HG03280 (cell line): ENCODE results near the gene EHD3.

Experiments
- ATAC-seq: cut with Tn5 transposase; IDR thresholded peaks from one replicate; pipeline ENCODE4 v1.9.1; 2021; ENCODE audit warnings: mild to moderate bottlenecking, moderate library complexity; ENCODE audit not compliant: unreplicated experiment

EHD3 gene

DNA sequence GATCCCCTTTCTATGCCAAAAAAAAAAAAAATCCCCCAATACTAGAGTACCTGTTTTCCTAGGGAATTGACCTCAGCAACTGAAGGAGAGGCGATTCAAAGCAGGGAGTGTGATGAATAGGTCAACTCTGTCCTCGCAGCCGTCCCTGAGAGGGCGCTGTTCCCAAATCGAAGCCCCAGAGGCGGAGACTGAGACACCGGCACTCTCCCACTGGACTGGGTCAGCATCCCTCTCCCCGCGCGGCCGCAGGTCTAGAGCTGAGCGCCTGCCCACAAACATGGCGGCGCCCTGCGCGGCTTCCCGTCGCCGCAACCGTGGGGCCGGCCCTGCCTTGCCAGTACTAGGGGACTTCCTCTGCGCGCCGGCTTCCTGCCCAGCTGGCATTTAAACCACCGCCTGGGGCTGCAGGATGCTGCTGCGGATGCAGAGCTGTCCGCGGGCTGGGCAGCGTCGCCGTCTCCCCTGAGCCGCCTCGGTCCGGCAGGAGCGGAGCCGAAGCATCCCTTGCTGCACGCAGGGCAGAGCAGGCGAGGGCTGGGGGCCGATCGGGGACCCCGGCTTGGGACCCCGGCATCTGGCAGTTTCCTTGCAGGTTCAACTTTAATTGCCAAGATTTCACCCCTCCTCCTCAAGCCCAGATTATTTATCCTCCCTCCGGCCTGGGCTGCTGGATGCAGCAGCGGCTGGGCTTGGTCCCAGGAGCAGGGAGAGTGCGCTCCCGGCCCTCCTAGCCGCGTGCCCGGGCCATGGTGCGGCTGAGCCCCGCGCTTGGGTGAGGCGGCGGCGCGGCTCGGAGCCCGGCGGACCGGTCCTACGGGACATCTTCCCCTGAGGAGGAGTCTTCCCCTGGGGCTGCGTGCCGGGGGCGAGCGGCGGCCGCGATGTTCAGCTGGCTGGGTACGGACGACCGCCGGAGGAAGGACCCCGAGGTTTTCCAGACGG lies at the start of gene EHD3:
EHD3 (plus strand) TSS at position 412 of the 942 bp plus-strand sequence; CDS start at position 882, 470 bp downstream.
- ATAC-seq, result peak; percentile 99

DNA sequence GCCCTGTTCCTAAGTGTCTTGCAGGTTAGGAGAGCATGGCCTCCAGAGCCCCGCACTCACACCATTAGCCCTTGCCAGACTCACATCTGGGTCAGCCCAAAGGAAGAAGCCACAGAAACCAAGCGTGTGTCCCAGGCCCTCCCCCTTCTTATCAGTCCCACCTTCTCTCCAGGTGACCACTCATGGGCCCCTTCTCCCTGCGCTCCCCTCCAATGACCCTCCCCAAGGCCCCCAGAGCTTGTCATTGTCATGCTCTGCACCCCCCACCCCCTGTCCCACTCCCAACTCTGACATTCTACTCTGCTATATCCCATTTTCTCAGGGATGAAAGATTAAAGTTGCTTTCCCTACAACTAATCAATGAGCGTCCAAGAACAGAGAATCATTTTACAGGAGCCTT lies 46.8 kb upstream of the EHD3 start:
- no peak for ATAC-seq

DNA sequence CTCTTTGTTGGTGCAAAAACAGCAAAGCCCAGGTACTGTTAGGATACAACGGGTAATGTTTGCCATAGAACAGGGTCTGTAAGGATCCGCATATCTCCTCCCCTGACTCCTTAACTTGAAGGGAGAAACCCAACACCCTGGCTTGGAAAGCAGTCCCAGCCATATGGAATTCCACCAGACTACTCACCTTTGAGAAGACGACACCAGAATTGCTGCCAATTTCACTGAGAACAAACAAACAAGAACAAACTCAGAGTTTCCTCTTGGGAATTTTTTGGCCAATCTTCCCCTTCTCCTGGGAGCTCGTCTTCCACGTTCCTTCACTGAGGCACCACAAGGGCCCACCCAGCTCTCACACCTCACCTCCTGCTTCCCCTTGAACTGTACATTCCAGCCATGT lies 45.8 kb upstream of the EHD3 start:
- no peak for ATAC-seq

DNA sequence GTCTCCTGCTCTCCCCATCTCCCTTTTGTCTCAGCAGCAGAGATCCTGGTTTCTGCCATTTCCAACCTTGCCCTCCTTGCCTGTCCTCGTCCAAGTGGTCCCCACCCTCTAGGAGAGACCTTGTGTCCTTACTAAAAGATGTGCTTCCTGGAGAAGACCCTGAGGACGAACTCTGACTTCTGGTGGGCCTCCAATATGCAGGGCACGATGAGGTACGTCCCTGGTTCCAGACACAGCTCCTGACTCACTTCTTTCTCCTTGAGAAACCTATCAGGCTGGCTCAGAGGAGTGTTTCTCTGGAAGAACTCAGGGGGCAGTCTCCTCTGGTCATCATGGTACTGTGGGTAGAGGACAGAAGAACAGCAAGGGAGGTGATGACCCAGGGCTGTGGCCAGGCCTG lies 44.8 kb upstream of the EHD3 start:
- no peak for ATAC-seq

DNA sequence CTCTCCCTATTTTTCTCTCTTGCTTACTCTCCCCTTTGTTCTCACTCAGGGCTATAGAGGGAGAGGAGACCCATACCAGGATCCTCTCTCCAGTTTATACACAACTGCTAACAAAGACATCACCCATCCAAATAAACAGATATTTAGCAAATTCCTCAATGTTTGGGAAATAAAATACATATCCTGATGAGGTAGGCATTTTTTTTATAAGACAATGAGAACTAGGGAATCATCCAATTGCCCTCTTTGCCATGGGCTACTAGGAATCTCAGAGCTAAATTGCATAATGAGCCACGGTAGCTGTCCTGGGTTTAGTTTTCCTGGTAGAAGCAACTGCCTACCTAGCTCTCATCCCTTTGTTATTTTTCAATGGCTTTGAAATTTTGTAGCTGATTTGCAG lies 43.8 kb upstream of the EHD3 start:
- ATAC-seq, result no peak

DNA sequence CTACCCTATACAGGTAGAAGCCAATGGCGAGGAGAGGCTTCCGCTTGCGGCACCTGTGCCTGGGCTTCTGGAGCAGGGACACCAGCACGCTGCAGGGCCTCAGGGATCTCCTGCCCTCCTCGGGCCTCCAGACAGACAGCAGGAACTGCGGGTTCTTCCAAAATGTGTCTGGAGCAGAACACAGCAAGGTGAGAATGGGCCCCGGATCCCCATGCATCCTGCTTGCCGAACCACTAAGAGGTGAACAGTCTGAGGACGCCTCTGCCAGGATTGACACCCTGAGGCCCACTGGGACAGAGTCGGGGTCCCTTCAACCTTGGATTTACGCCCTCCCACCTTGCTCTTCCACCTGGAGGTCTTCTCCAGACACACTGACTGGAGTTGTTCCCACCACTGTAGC lies 42.0 kb upstream of the EHD3 start:
- ATAC-seq, result no peak

DNA sequence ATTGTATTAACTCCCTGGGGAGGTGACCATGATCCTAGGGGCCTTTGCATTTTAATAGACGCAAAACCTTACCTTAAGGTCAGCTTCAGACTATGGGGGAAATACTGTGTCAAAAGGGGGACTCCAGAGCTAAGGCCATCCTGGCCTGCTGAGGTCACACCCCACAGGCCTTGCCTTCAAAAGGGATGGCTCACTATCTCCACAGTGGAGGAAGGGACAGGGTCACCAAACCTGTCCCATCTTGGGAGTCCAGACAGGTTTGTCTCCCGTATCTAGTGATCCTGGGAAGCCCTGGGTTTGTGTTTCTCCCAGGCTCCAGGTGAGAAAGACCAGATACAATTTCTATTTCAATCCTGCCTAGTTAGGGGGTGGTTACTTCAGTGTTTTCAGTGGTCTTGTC lies 41.6 kb upstream of the EHD3 start:
- ATAC-seq, result no peak

DNA sequence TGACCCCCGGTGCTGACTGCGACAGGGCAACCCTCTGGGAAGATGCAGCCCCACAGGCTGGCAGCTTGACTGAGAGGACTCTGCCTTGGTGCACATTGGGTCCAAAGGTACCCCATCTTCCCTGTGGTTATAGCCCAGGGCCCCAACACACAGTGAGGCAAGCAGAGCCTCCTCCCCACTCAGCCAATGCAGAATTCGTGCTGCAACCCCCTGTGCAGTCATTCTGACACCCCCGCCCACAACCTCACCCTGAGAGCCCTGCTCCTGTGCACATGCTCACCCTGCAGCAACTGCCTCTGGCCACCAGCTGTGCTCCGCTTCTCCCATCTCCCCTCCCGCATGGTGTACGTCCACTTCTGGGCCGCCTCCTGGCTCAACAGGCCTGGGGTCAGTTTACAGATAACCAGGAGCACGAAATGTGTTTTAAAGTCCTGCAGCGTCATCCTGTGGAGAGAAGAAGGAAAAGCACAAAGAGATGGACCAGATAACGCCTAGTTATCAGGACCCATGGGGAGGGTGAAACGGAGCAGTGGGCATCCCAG lies 41.0 kb upstream of the EHD3 start:
- no peak for ATAC-seq

DNA sequence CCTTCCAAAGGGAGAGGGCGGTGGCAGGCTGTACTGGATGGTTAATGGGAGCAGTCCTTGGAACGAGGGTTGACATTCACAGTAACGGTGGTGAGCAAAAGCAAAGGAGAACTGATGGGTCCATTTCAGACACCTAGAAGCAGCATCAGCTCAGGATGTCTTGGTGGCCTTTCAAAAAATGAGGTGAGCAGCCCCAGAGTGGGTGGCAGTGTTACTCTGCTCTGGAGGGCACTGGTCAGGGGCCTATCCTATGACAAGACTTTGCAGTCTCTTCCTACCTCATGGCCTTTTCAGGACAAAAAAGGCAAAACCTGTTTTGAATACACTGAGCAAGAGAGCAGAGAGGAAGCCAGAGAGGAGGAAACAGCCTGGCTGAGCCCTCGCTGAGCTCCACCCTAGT lies 40.1 kb upstream of the EHD3 start:
- ATAC-seq, result no peak

DNA sequence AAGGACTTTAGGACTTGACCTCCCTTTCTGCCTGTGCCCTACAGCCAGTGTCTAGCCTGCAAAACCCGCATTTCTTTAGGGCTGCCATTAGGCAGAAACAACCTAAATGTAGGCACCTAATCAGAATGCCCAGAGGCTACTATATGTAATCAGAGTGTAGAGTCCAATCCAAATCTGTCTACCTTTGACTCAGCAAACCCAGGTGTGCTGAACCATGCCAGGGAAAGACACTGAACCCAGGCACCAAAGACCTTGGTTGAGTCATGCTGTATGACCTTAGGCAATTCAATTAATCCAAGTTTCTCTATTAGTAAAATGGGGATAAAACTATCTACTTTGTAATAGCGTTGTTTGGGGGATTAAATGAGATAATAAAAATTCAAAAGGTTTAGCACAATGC lies 37.3 kb upstream of the EHD3 start:
- no peak for ATAC-seq

DNA sequence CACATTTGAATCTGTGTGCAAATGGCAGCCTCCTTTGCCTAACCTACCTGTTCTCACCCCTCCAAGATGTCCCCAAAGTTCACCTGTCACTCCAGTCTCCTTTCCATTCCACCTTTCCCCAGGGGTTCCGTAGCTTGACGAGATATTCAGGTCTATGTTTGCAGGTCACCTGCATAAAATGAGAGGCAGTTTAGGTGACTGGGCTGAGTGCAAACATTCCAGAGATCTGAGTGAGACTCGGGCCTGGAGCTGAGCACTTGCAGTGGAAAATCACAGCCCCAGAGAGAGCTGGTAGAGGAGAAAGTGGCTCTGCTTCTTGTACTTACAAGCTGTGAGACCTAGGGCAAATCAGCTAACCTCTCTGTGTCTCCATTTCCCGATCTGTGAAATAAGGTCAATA lies 36.8 kb upstream of the EHD3 start:
- ATAC-seq, result no peak

DNA sequence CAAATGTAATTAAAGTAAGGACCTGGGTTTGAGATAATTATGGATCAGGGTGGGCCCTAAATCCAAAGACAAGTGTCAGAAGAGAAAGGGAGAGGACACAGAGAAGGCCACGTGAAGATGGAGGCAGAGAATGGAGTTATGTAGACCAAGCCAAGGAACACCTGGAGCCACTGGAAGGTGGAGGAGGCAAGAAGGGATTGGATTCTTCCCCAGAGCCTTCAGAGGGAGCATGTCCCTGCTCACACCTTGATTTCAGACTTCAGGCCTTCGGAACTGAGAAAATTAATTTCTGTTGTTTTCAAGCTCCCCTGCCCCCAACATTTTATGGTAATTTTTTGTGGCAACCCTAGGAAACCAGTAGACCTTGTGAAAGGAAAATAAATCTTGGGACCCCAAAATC lies 36.3 kb upstream of the EHD3 start:
- ATAC-seq, result no peak

DNA sequence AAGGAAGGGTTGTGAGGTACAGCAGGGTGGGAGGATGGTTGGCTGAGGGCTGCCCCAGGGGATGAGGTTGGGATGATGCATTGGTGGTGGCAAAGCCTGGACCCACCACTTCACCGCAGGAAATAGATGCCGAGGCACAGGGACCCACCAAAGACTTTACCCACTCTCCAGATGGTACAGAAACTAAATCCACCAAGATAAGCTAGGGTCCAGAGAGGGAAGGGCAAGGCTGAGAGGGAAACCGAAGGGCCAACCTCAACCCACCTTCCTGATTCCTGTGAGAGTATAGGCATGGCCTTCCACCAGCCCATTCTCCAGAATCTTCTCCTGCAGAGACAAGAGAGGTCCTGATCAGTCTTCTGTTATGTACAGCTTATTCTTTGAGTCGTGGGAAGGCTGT lies 34.7 kb upstream of the EHD3 start:
- ATAC-seq, result no peak

DNA sequence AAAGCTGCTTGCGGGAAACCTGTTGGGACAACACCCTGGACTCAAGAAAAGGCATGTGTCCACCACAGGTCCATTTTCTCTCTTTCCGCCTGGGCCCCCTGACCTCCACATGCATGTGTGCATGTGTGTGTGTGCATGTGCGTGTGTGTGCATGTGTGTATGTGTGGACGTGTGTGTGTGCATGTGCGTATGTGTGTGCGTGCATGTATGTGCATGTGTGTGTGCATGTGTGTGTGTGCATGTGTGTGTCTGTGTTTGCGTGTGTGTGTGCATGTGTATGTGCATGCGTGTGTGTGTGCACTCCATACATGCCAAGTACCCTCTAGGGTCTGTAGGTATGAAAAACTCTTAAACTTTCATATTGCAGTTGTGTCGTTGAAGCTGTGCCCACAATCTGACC lies 33.0 kb upstream of the EHD3 start:
- no peak for ATAC-seq

DNA sequence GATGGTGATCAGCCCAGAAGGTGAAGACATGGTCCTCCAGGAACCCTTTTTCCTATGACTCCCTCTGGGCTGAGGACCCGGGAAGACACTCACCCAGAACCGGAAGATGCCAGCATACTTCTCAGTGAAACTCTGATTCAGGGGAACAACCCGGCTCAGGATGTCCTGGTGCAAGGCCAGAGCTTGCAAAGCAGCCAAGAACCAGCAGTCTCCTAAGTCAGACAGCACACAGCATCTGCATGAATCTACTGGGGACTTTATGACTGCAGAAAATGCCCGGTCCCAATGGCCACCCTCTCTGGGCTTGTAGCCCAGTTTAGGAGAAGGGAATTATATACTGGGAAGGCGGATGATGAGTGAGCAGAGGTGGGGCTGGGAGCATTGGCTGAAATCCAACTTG lies 31.9 kb upstream of the EHD3 start:
- ATAC-seq, result no peak

DNA sequence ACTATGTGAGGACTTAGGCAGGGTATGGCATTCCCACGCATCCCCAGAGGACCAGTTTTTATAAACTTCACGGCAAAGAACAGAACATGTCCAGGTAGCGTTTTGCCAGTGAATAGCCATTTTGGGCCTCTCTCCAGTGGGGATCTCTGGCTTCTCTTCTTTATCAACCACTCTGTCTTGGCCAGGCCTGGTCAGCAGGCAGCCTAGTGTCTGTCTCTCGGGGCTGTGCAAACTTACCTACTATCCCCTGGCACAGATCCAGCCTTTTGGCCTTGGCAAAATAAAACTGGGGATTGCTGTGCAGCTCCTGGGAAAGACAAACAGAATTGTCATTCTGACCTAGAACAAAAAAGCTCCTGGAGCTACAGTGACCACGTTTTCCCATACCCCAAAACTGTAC lies 31.1 kb upstream of the EHD3 start:
- ATAC-seq, result no peak

DNA sequence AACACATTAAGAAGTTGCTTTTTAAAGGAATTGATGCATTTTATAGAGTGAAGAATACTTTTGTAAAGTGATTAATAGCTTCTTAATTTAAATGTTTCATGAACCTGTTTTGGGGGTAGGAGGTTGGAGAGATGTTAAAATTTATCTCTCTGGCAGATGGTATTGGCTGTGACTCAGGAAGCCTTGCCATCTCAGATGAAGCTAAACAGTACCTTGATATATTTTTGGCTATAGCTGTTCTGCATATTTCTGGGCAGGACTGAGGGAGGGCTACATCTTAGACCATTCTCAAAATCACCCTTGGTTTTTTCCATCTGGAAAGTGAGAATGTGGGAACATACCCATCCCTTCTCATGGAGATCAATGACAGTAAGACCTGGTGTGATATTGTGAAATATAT lies 30.0 kb upstream of the EHD3 start:
- ATAC-seq, result no peak

DNA sequence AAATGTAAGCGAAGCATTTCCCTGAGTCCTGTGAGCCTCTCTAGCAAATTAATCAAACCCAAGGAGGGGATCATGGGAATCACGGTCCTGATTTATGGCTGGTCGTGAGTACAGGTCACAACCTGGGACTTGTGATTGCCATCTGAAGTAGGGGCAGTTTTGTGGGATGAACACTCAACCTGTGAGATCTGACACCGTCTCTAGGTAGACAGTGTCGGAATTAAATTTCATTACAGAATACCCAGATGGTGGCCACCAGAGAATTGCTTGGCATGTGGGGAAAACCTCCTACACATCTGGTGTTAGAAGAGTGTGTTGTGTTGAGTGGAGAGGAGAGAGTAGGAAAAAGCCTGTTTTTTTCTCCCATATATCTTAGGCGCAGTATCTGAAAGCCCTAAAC lies 29.2 kb upstream of the EHD3 start:
- no peak for ATAC-seq

DNA sequence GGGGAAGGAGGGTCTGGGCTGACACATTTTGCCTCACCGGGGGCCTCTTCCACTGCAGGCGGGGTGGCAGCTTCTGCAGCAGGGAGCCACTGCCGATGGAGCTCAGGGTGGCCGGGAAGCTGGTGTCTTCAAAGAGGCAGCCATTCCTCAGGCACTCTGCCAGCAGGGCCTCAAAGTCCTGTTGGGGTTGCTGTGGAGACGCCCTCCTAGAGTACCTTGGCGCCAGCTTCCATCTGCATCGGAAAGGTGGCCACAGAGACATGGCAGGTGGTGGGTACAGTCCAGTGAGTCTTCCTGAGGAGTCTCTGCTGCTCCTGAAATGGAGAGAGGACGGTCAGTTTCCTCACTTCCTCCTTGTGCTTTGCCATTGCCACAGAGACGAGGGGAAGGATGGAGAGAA lies 28.8 kb upstream of the EHD3 start:
- no peak for ATAC-seq

DNA sequence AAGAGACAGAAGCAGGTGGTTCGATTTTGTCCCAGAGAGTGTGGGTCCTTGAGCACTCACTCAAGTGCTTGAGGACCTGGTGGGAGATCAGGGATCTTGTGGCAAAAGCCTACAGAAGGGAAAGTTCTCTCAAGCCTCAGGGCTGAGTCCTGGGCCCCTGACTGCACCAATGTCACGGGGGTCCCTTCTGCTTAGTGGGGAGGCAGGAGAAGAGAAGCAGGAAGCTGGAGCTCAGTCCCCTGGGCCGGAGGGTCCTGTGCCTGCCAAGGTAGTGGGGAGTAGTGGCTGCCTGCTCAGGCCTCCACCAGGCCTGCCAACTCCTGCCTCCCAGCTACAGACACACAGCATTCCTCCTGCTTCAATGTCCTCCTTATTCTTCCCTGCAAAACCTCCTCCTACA lies 28.3 kb upstream of the EHD3 start:
- no peak for ATAC-seq

DNA sequence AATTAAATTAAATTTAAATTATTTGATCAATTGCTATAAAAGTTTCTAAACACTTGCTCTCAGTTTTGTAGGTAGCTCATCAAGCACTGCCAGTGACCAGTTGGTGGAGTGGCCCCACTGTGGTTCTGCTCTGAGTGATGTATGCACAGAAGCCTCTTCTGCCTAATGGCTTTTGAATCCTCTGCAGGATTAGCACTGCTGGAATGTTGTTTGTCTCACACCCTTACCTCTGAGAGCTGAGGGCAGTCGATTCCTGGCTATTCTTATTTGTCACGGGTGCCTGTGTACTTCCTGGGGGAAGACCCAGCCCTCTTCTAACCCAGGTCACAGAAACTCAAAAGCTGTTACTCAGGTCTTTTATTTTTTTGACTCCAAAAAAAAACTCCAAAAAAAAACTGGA lies 26.2 kb upstream of the EHD3 start:
- ATAC-seq, result no peak

DNA sequence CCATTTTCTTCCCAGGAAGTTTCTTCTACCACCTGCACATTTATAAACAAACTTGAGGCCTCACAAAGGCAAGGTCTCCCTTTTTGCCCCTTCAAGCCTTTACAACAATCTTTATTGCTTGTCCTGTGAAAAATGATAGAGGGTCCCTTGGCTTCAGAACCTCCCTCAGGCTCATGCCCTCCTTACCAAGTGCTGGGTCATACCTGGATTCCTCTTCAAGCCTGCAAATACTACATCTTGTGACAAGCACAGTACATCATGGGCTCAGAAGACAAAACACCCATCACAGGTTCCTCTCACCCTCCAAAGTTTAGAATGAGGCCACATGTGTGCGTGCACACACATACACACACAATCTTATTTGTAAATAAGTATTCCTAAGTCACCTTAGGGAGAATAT lies 25.7 kb upstream of the EHD3 start:
- no peak for ATAC-seq
